ENCODE results near the gene IRAK2.

DNA sequence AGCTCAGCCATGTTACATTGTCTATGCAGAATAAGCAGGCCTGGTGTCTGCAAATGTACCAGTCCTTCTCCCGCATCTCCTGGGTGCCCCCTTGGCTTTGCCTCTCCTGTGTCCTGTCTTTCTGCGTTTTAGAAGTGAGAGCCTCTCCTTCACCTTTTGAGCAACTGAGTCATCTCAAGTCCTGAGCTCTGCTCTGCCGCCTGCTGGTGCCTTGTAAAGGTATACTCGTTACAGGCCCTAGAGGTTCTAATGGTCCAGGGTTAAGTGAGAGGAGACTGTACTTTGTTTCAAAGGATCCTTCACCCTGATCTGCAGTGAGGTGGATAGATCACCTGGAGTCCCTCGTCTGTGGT, 115.4 kb downstream of the IRAK2 start:
- TF ChIP-seq, protein P1, sequence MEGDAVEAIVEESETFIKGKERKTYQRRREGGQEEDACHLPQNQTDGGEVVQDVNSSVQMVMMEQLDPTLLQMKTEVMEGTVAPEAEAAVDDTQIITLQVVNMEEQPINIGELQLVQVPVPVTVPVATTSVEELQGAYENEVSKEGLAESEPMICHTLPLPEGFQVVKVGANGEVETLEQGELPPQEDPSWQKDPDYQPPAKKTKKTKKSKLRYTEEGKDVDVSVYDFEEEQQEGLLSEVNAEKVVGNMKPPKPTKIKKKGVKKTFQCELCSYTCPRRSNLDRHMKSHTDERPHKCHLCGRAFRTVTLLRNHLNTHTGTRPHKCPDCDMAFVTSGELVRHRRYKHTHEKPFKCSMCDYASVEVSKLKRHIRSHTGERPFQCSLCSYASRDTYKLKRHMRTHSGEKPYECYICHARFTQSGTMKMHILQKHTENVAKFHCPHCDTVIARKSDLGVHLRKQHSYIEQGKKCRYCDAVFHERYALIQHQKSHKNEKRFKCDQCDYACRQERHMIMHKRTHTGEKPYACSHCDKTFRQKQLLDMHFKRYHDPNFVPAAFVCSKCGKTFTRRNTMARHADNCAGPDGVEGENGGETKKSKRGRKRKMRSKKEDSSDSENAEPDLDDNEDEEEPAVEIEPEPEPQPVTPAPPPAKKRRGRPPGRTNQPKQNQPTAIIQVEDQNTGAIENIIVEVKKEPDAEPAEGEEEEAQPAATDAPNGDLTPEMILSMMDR (IDR thresholded peaks at IDR 0.05), result no peak
- TF ChIP-seq POLR2A (IDR thresholded peaks at IDR 0.05), result no peak

All from right lobe of liver (tissue), 4 donors.